OCI-LY7 (cell line): ENCODE results near the gene MYPN. TPM values are rescaled to one million over a fixed set of nuclear protein-coding genes. Genes with fewer than 3 reads are reported as not detected.
"Not testable (repeated sequence)": the region's sequence is repeated elsewhere in the genome, so short reads cannot be mapped to it uniquely, and the experiment has no call there.

Experiments
- BruUV-seq: library from RNA; stranded (reverse); fragments of 400-500 nt; replicated peaks from 2 replicates; lab custom pipeline; 2021; lab: Mats Ljungman, UMichigan
- CTCF ChIA-PET: fragments of 300-600 bp; sonication (Branson Sonifier 250); formaldehyde crosslinking; loops from one replicate; lab custom pipeline; 2022; ENCODE audit warnings: antibody characterized with exemption; ENCODE audit not compliant: unreplicated experiment; lab: Charles Lee
- POLR2A ChIA-PET: fragments of 300-600 bp; sonication (Branson Sonifier 250); formaldehyde crosslinking; loops from one replicate; lab custom pipeline; 2022; ENCODE audit warnings: antibody characterized with exemption; lab: Charles Lee
- DNase-seq: peaks from one replicate; pipeline ENCODE4 v3.0.0-alpha.2; 2015; ENCODE audit warnings: low spot score
- H2AFZ ChIP-seq: fragments of 200-600 bp; sonication (generic), shearing (Covaris generic); 2 replicates; pipeline ENCODE4 v1.6.1; 2014; ENCODE audit warnings: mild to moderate bottlenecking, antibody characterized with exemption, low read length, moderate library complexity
- H3K27ac ChIP-seq: fragments of 200-600 bp; sonication (generic); 2 replicates; pipeline ENCODE4 v1.5.1; 2014; ENCODE audit warnings: mixed run types, low read depth, mild to moderate bottlenecking, moderate library complexity, low read length, inconsistent platforms; ENCODE audit not compliant: poor library complexity, severe bottlenecking
- H3K36me3 ChIP-seq: fragments of 200-600 bp; sonication (generic); 2 replicates; pipeline ENCODE4 v1.6.1; 2014; ENCODE audit warnings: mild to moderate bottlenecking, antibody characterized with exemption, low read length, moderate library complexity, mixed read lengths; ENCODE audit not compliant: insufficient read depth
- H3K4me1 ChIP-seq: fragments of 200-600 bp; sonication (generic); 2 replicates; pipeline ENCODE4 v1.5.1; 2014; ENCODE audit warnings: mild to moderate bottlenecking, low read length; ENCODE audit not compliant: insufficient read depth, poor library complexity, severe bottlenecking
- H3K4me2 ChIP-seq: fragments of 200-600 bp; sonication (generic); 2 replicates; pipeline ENCODE4 v1.6.1; 2014; ENCODE audit warnings: mild to moderate bottlenecking, low read length
- H3K4me3 ChIP-seq: fragments of 200-600 bp; sonication (generic); 2 replicates; pipeline ENCODE4 v1.5.1; 2014; ENCODE audit warnings: mild to moderate bottlenecking, low read depth, low read length; ENCODE audit not compliant: poor library complexity, severe bottlenecking
- H3K79me2 ChIP-seq: fragments of 200-600 bp; sonication (generic); 2 replicates; pipeline ENCODE4 v1.6.1; 2016; ENCODE audit warnings: low read depth, mild to moderate bottlenecking, low read length, moderate library complexity, mixed read lengths; ENCODE audit not compliant: insufficient read depth
- H3K9me2 ChIP-seq: fragments of 200-600 bp; sonication (generic); 2 replicates; pipeline ENCODE4 v1.6.1; 2016; ENCODE audit warnings: mild to moderate bottlenecking, low read length, mixed read lengths; ENCODE audit not compliant: insufficient read depth
- H3K9me3 ChIP-seq: fragments of 200-600 bp; sonication (generic); 2 replicates; pipeline ENCODE4 v1.6.1; 2014; ENCODE audit warnings: mild to moderate bottlenecking, mixed run types, low read length, mixed read lengths
- H4K20me1 ChIP-seq: fragments of 200-600 bp; sonication (generic); 2 replicates; pipeline ENCODE4 v1.6.1; 2014; ENCODE audit warnings: mild to moderate bottlenecking, antibody characterized with exemption, low read length, moderate library complexity, mixed read lengths; ENCODE audit not compliant: insufficient read depth
- EZH2phosphoT487 ChIP-seq: fragments of 200-600 bp; sonication (generic); IDR thresholded peaks from 2 replicates; pipeline ENCODE4 v1.6.1; 2018; ENCODE audit warnings: low read depth, borderline replicate concordance, mild to moderate bottlenecking, mixed run types, antibody characterized with exemption, low read length, moderate library complexity, mixed read lengths
- intact Hi-C: fragments of 100-400 bp; cut with micrococcal nuclease; formaldehyde crosslinking; loops from one replicate; pipeline ENCODE4 v1.10.0; 2022; ENCODE audit not compliant: unreplicated experiment
- total RNA-seq, 2 experiments: library from RNA; depleted of rRNA in 1 of 2; stranded (reverse); fragments of >200 nt in 1 of 2; shearing (Covaris generic) in 1 of 2; gene quantifications; 2 replicates each; pipeline ENCODE4 v1.2.3, GENCODE V29; 2014 to 2022
- TF ChIP-seq, protein P1 (sequence below): fragments of 200-600 bp; sonication (generic); conservative IDR thresholded peaks from 2 replicates; pipeline ENCODE4 v1.5.1; 2014; ENCODE audit warnings: mild to moderate bottlenecking, antibody characterized with exemption, low read length, moderate library complexity, mixed read lengths

MYPN gene
- total RNA-seq, 2 experiments from 2014 or later = 0.06 TPM; not detected in 1

DNA sequence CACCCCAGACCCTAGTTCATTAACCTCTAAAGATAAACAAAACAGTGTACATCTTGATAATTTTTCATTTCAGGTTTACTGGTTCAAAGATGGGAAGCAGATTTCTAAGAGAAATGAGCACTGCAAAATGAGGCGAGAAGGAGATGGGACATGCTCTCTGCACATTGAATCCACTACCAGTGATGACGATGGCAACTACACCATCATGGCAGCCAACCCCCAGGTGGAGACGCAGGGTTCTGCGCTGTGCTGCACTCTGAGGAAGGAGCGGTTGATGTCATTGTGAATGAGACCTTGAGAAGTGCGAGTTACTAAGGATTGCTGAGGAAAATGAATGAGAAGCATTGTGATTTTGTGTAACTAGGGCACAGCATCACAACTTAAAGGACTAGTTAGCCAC, 85.0 kb downstream of the MYPN start:
- Histone ChIP-seq H3K4me3 (no peak overlapping the region), H4K20me1 (no peaks in the 10 kb centered on the region), H3K4me1 (no peaks in the 10 kb centered on the region), H3K9me3 (no peaks in the 10 kb centered on the region), H3K36me3 (no peaks in the 10 kb centered on the region), H3K79me2 (no peaks in the 10 kb centered on the region), H3K4me2 (no peak overlapping the region), H3K9me2 (no peaks in the 10 kb centered on the region), H2AFZ (no peak overlapping the region), H3K27ac (no peak overlapping the region)
- ChIA-PET CTCF (interaction anchor here (0.6 kb wide), 1 partner anchor 14 kb away, joined by 3 read pairs; no protein-coding TSS in a partner anchor), POLR2A (interaction anchor here (0.7 kb wide), 2 partner anchors 13 to 36 kb away, joined by 3 to 5 read pairs; no protein-coding TSS in a partner anchor)
- no peak for DNase-seq
- TF ChIP-seq EZH2phosphoT487 = no peak
- TF ChIP-seq, protein P1, sequence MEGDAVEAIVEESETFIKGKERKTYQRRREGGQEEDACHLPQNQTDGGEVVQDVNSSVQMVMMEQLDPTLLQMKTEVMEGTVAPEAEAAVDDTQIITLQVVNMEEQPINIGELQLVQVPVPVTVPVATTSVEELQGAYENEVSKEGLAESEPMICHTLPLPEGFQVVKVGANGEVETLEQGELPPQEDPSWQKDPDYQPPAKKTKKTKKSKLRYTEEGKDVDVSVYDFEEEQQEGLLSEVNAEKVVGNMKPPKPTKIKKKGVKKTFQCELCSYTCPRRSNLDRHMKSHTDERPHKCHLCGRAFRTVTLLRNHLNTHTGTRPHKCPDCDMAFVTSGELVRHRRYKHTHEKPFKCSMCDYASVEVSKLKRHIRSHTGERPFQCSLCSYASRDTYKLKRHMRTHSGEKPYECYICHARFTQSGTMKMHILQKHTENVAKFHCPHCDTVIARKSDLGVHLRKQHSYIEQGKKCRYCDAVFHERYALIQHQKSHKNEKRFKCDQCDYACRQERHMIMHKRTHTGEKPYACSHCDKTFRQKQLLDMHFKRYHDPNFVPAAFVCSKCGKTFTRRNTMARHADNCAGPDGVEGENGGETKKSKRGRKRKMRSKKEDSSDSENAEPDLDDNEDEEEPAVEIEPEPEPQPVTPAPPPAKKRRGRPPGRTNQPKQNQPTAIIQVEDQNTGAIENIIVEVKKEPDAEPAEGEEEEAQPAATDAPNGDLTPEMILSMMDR = no peak
- intact Hi-C loops = no loop called here
- no TSS peak for BruUV-seq

DNA sequence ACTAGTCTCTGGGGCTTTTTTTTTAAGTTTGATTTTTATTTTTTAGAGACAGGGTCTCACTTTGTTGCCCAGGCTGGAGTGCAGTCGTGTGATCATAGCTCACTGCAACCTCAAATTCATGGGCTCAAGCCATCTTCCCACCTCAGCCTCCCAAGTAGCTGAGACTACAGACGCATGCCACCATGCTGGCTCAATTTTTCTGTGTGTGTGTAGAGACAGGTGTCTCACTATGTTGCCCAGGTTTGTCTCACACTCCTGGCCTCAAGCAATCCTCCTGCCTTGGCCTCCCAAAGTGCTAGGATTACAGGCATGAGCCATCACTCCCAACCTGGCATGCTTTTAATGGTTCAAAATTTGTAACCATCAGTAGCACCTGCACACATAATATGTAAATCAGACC, 86.5 kb downstream of the MYPN start:
- H3K36me3 ChIP-seq, H3K4me3 ChIP-seq, H3K9me3 ChIP-seq, BruUV-seq, H3K27ac ChIP-seq, H3K4me2 ChIP-seq, CTCF ChIA-PET, intact Hi-C loops, H2AFZ ChIP-seq, H4K20me1 ChIP-seq, H3K9me2 ChIP-seq, H3K79me2 ChIP-seq, DNase-seq, H3K4me1 ChIP-seq: not testable (repeated sequence)
- POLR2A ChIA-PET = interaction anchor here (0.7 kb wide), 1 partner anchor 11 kb away, joined by 4 read pairs; no protein-coding TSS in a partner anchor

DNA sequence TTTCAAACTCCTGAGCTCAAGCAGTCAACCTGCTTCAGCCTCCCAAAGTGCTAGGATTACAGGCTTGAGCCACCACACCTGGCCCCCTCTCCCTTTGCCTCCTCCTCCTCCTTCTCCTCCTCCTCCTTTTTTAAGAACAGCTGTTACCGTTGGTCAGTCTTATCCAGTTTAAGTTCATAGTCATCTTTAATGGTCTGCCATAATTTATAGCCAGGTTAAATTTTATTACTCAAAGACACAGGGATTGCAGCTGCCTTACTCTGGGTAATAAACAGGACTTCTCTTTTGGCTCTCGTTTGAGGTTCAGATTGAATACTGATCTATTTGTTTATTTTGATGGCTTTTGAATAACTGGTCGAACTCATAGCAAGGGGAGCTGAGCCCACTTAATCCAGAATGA, 87.4 kb downstream of the MYPN start:
- TF ChIP-seq EZH2phosphoT487 = no peak
- TF ChIP-seq, protein P1 = no peak
- no peak overlapping the region for H3K4me2 ChIP-seq
- H3K9me3 ChIP-seq = no peaks in the 10 kb centered on the region
- no peak overlapping the region for H3K27ac ChIP-seq
- BruUV-seq = no TSS peak
- H3K4me3 ChIP-seq = no peak overlapping the region
- no peaks in the 10 kb centered on the region for H3K9me2 ChIP-seq
- H3K79me2 ChIP-seq = no peaks in the 10 kb centered on the region
- no peak overlapping the region for H2AFZ ChIP-seq
- no peaks in the 10 kb centered on the region for H4K20me1 ChIP-seq
- POLR2A ChIA-PET = interaction anchor here (0.5 to 1.4 kb wide), 4 partner anchors 11 to 548 kb away, joined by 3 to 5 read pairs (median 3); no protein-coding TSS in a partner anchor
- no peak for DNase-seq
- no peaks in the 10 kb centered on the region for H3K4me1 ChIP-seq
- intact Hi-C loops = no loop called here
- no peaks in the 10 kb centered on the region for H3K36me3 ChIP-seq
- CTCF ChIA-PET = no interaction called here
